OCI-LY7 (cell line): ENCODE results near the gene METTL23. TPM values are rescaled to one million over a fixed set of nuclear protein-coding genes. Genes with fewer than 3 reads are reported as not detected.
A peak's percentile ranks its signal among the peaks of the same experiment; 100 is the strongest.

Experiments used
- BruUV-seq: library from RNA; stranded (reverse); fragments of 400-500 nt; replicated peaks from 2 replicates; lab custom pipeline; 2021; lab: Mats Ljungman, UMichigan
- CTCF ChIA-PET: fragments of 300-600 bp; sonication (Branson Sonifier 250); formaldehyde crosslinking; loops from one replicate; lab custom pipeline; 2022; ENCODE audit warnings: antibody characterized with exemption; ENCODE audit not compliant: unreplicated experiment; lab: Charles Lee
- POLR2A ChIA-PET: fragments of 300-600 bp; sonication (Branson Sonifier 250); formaldehyde crosslinking; loops from one replicate; lab custom pipeline; 2022; ENCODE audit warnings: antibody characterized with exemption; lab: Charles Lee
- DNase-seq: peaks from one replicate; pipeline ENCODE4 v3.0.0-alpha.2; 2015; ENCODE audit warnings: low spot score
- H2AFZ ChIP-seq: fragments of 200-600 bp; sonication (generic), shearing (Covaris generic); 2 replicates; pipeline ENCODE4 v1.6.1; 2014; ENCODE audit warnings: mild to moderate bottlenecking, antibody characterized with exemption, low read length, moderate library complexity
- H3K27ac ChIP-seq: fragments of 200-600 bp; sonication (generic); 2 replicates; pipeline ENCODE4 v1.5.1; 2014; ENCODE audit warnings: mixed run types, low read depth, mild to moderate bottlenecking, moderate library complexity, low read length, inconsistent platforms; ENCODE audit not compliant: poor library complexity, severe bottlenecking
- H3K36me3 ChIP-seq: fragments of 200-600 bp; sonication (generic); 2 replicates; pipeline ENCODE4 v1.6.1; 2014; ENCODE audit warnings: mild to moderate bottlenecking, antibody characterized with exemption, low read length, moderate library complexity, mixed read lengths; ENCODE audit not compliant: insufficient read depth
- H3K4me1 ChIP-seq: fragments of 200-600 bp; sonication (generic); 2 replicates; pipeline ENCODE4 v1.5.1; 2014; ENCODE audit warnings: mild to moderate bottlenecking, low read length; ENCODE audit not compliant: insufficient read depth, poor library complexity, severe bottlenecking
- H3K4me2 ChIP-seq: fragments of 200-600 bp; sonication (generic); 2 replicates; pipeline ENCODE4 v1.6.1; 2014; ENCODE audit warnings: mild to moderate bottlenecking, low read length
- H3K4me3 ChIP-seq: fragments of 200-600 bp; sonication (generic); 2 replicates; pipeline ENCODE4 v1.5.1; 2014; ENCODE audit warnings: mild to moderate bottlenecking, low read depth, low read length; ENCODE audit not compliant: poor library complexity, severe bottlenecking
- H3K79me2 ChIP-seq: fragments of 200-600 bp; sonication (generic); 2 replicates; pipeline ENCODE4 v1.6.1; 2016; ENCODE audit warnings: low read depth, mild to moderate bottlenecking, low read length, moderate library complexity, mixed read lengths; ENCODE audit not compliant: insufficient read depth
- H3K9me2 ChIP-seq: fragments of 200-600 bp; sonication (generic); 2 replicates; pipeline ENCODE4 v1.6.1; 2016; ENCODE audit warnings: mild to moderate bottlenecking, low read length, mixed read lengths; ENCODE audit not compliant: insufficient read depth
- H3K9me3 ChIP-seq: fragments of 200-600 bp; sonication (generic); 2 replicates; pipeline ENCODE4 v1.6.1; 2014; ENCODE audit warnings: mild to moderate bottlenecking, mixed run types, low read length, mixed read lengths
- H4K20me1 ChIP-seq: fragments of 200-600 bp; sonication (generic); 2 replicates; pipeline ENCODE4 v1.6.1; 2014; ENCODE audit warnings: mild to moderate bottlenecking, antibody characterized with exemption, low read length, moderate library complexity, mixed read lengths; ENCODE audit not compliant: insufficient read depth
- CTCF ChIP-seq: fragments of 200-600 bp; sonication (generic); conservative IDR thresholded peaks from 2 replicates; pipeline ENCODE4 v1.5.1; 2014; ENCODE audit warnings: mild to moderate bottlenecking, antibody characterized with exemption, low read length, moderate library complexity, mixed read lengths
- EZH2phosphoT487 ChIP-seq: fragments of 200-600 bp; sonication (generic); IDR thresholded peaks from 2 replicates; pipeline ENCODE4 v1.6.1; 2018; ENCODE audit warnings: low read depth, borderline replicate concordance, mild to moderate bottlenecking, mixed run types, antibody characterized with exemption, low read length, moderate library complexity, mixed read lengths
- intact Hi-C: fragments of 100-400 bp; cut with micrococcal nuclease; formaldehyde crosslinking; loops from one replicate; pipeline ENCODE4 v1.10.0; 2022; ENCODE audit not compliant: unreplicated experiment
- total RNA-seq, 2 experiments: library from RNA; depleted of rRNA in 1 of 2; stranded (reverse); fragments of >200 nt in 1 of 2; shearing (Covaris generic) in 1 of 2; gene quantifications; 2 replicates each; pipeline ENCODE4 v1.2.3, GENCODE V29; 2014 to 2022

METTL23 gene
- total RNA-seq, 2 experiments from 2014 or later = 82.7 to 93.7 TPM

GRCh38 chr17:76706817-76707216 is 19.8 kb upstream of the METTL23 start:
- TF ChIP-seq EZH2phosphoT487 (no peak), CTCF (no peak)
- no peaks in the 10 kb centered on the region for H4K20me1 ChIP-seq
- H3K79me2 ChIP-seq = no peaks in the 10 kb centered on the region
- intact Hi-C loops = no loop called here
- H3K9me2 ChIP-seq = no peaks in the 10 kb centered on the region
- no peaks in the 10 kb centered on the region for H3K9me3 ChIP-seq
- H2AFZ ChIP-seq = no peak overlapping the region
- no peak overlapping the region for H3K4me3 ChIP-seq
- no peak overlapping the region for H3K27ac ChIP-seq
- H3K36me3 ChIP-seq = no peaks in the 10 kb centered on the region
- BruUV-seq = no TSS peak
- peaks cover 11% of the 10 kb centered on the region for H3K4me1 ChIP-seq
- no peak overlapping the region for H3K4me2 ChIP-seq
- no peak for DNase-seq
- ChIA-PET CTCF (no interaction called here), POLR2A (no interaction called here)

- no peak for DNase-seq
- BruUV-seq = no TSS peak
- POLR2A ChIA-PET = interaction anchor here (0.5 kb wide), 1 partner anchor 20 kb away, joined by 3 read pairs; no protein-coding TSS in a partner anchor
These were observed 18.4 kb upstream of the METTL23 start for GRCh38 chr17:76707985-76708807.

More at GRCh38 chr17:76707985-76708807, 18.4 kb upstream of the METTL23 start:
- Histone ChIP-seq H3K36me3 (0 out of 2 replicates have a peak, but pooled peaks cover under 1% of the 10 kb centered on the region), H3K4me2 (no peak overlapping the region), H3K9me3 (no peaks in the 10 kb centered on the region), H2AFZ (no peak overlapping the region), H4K20me1 (no peaks in the 10 kb centered on the region), H3K27ac (no peak overlapping the region), H3K79me2 (no peaks in the 10 kb centered on the region), H3K4me3 (no peak overlapping the region), H3K4me1 (peaks cover 11% of the 10 kb centered on the region), H3K9me2 (no peaks in the 10 kb centered on the region)
- intact Hi-C loops = no loop called here
- CTCF ChIA-PET = interaction anchor here (0.6 kb wide), 1 partner anchor 180 kb away, joined by 3 read pairs; no protein-coding TSS in a partner anchor
- TF ChIP-seq EZH2phosphoT487 (no peak), CTCF (0 out of 2 replicates have a peak, but pooled peaks have one; percentile 37)
